Right atrium auricular region (tissue), 2 donors: ENCODE results near the gene WWOX. TPM values are rescaled to one million over a fixed set of nuclear protein-coding genes. Genes with fewer than 3 reads are reported as not detected.

Source experiments
- DNase-seq: peaks from one replicate; pipeline ENCODE4 v3.0.0-alpha.2; 2019; ENCODE audit warnings: low spot score
- H3K27ac ChIP-seq, 2 donors: fragments of 200-600 bp; sonication (generic); 1 replicate in 1 of 2; 2 replicates in 1 of 2; pipeline ENCODE4 v1.5.1; 2016 to 2019
- H3K27me3 ChIP-seq, 2 donors: fragments of 200-600 bp; sonication (generic); one replicate each; pipeline versions ENCODE4 v1.5.1 to v1.6.0; 2017 to 2019
- H3K36me3 ChIP-seq: fragments of 200-600 bp; sonication (generic); one replicate; pipeline ENCODE4 v1.5.1; 2016
- H3K4me1 ChIP-seq, 2 donors: fragments of 200-600 bp; sonication (generic); one replicate each; pipeline versions ENCODE4 v1.5.1 to v1.6.0; 2017 to 2019
- H3K4me3 ChIP-seq, 2 donors: fragments of 200-600 bp; sonication (generic); 1 replicate in 1 of 2; 2 replicates in 1 of 2; pipeline ENCODE4 v1.5.1; 2017 to 2019; ENCODE audit warnings: mild to moderate bottlenecking in 1 of 2, moderate library complexity in 1 of 2
- H3K9me3 ChIP-seq, 2 donors: fragments of 200-600 bp; sonication (generic); one replicate each; pipeline ENCODE4 v1.5.1; 2019
- CTCF ChIP-seq, 2 donors: fragments of 200-600 bp; sonication (generic); IDR thresholded peaks; one replicate each; pipeline ENCODE4 v1.5.1; 2019; ENCODE audit warnings: antibody characterized with exemption in 2 of 2
- total RNA-seq, 2 donors: library from RNA; depleted of rRNA; stranded (reverse); fragments of >200 nt; gene quantifications; one replicate each; pipeline ENCODE4 v1.1.0, GENCODE V29; 2016

The WWOX gene
- total RNA-seq, 2 donors from 2014 or later, result 14.8 to 20.8 TPM

DNA sequence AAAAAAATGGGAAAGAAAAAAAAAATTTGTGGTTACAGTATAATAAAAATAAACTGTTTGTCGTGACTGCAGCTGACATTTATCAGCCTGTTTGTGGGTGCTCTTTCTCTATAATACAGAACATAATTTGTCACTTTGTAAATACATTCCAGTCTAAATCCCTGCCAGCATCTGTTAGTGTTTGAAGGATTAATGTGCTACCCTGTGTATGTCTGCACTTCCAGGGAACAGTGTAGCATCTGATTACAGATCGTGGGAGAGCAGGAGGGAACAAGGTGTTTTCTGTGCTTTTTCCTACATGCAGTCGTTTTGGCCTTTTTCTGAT, 265.1 kb downstream of the WWOX start:
- Histone ChIP-seq H3K27ac (no peak overlapping the region), H3K36me3 (no peaks in the 10 kb centered on the region), H3K4me1 (no peaks in the 10 kb centered on the region), H3K4me3 (no peak overlapping the region), H3K9me3 (no peaks in the 10 kb centered on the region), H3K27me3 (no peaks in the 10 kb centered on the region)
- TF ChIP-seq CTCF (IDR thresholded peaks at IDR 0.05), result no peak
- no peak for DNase-seq

DNA sequence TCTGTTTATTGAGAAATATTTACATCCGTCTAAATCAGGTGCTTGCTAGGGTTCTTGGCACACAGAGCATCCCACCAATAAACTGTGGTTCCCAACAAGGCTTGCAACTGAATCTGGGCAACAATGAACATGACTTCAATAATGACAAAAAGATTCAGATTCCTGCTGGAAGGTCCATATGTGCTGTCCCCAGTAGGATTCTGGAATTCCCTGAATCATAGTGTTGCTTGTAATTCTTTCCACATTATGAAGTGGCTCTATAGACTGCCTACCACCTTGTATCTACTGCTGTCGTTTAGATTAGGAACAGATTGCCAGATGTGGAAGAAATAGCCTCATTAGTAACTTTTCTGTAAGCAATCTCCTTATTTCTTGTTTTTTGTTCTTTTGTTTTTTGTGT, 265.9 kb downstream of the WWOX start:
- no peaks in the 10 kb centered on the region for H3K4me1 ChIP-seq
- no peaks in the 10 kb centered on the region for H3K9me3 ChIP-seq
- no peak overlapping the region for H3K27ac ChIP-seq
- DNase-seq, result no peak
- no peaks in the 10 kb centered on the region for H3K27me3 ChIP-seq
- no peak for TF ChIP-seq CTCF (IDR thresholded peaks at IDR 0.05)
- H3K4me3 ChIP-seq, result no peak overlapping the region
- no peaks in the 10 kb centered on the region for H3K36me3 ChIP-seq

- no peak for DNase-seq
Observed at GRCh38 chr16:78368121-78369102, 269.0 kb downstream of the WWOX start.

GRCh38 chr16:78372277-78372676, 272.8 kb downstream of the WWOX start:
- H3K36me3 ChIP-seq, result no peaks in the 10 kb centered on the region
- TF ChIP-seq CTCF (IDR thresholded peaks at IDR 0.05), result no peak
- DNase-seq, result no peak
- no peaks in the 10 kb centered on the region for H3K4me1 ChIP-seq
- H3K9me3 ChIP-seq, result peaks cover 0 to 11% of the 10 kb centered on the region in 2 donors
- no peaks in the 10 kb centered on the region for H3K27me3 ChIP-seq
- no peak overlapping the region for H3K27ac ChIP-seq
- no peak overlapping the region for H3K4me3 ChIP-seq

More at GRCh38 chr16:78368121-78369102, 269.0 kb downstream of the WWOX start:
- Histone ChIP-seq H3K4me1 (no peaks in the 10 kb centered on the region), H3K27me3 (no peaks in the 10 kb centered on the region), H3K4me3 (no peak overlapping the region), H3K36me3 (no peaks in the 10 kb centered on the region), H3K27ac (no peak overlapping the region), H3K9me3 (peaks cover 0 to 11% of the 10 kb centered on the region in 2 donors)
- no peak for TF ChIP-seq CTCF (IDR thresholded peaks at IDR 0.05)

- Histone ChIP-seq H3K4me3 (no peak overlapping the region), H3K36me3 (no peaks in the 10 kb centered on the region), H3K27me3 (no peaks in the 10 kb centered on the region), H3K4me1 (no peaks in the 10 kb centered on the region), H3K27ac (no peak overlapping the region), H3K9me3 (peaks cover 0 to 11% of the 10 kb centered on the region in 2 donors)
- no peak for DNase-seq
- TF ChIP-seq CTCF (IDR thresholded peaks at IDR 0.05), result no peak
Observed at GRCh38 chr16:78375055-78375679, 275.7 kb downstream of the WWOX start.
